ENCODE measurements around the gene MPV17. TPM values are rescaled to one million over a fixed set of nuclear protein-coding genes. Genes with fewer than 3 reads are reported as not detected.
A peak's percentile ranks its signal among the peaks of the same experiment; 100 is the strongest.
"Not testable (repeated sequence)": the region's sequence is repeated elsewhere in the genome, so short reads cannot be mapped to it uniquely, and the experiment has no call there.

Gene MPV17
- total and polyA plus RNA-seq, 2 of the 13 experiments (the other 11 are each of a cell fraction or from before 2014, with no cell fraction given), result 48.9 to 129 TPM

DNA sequence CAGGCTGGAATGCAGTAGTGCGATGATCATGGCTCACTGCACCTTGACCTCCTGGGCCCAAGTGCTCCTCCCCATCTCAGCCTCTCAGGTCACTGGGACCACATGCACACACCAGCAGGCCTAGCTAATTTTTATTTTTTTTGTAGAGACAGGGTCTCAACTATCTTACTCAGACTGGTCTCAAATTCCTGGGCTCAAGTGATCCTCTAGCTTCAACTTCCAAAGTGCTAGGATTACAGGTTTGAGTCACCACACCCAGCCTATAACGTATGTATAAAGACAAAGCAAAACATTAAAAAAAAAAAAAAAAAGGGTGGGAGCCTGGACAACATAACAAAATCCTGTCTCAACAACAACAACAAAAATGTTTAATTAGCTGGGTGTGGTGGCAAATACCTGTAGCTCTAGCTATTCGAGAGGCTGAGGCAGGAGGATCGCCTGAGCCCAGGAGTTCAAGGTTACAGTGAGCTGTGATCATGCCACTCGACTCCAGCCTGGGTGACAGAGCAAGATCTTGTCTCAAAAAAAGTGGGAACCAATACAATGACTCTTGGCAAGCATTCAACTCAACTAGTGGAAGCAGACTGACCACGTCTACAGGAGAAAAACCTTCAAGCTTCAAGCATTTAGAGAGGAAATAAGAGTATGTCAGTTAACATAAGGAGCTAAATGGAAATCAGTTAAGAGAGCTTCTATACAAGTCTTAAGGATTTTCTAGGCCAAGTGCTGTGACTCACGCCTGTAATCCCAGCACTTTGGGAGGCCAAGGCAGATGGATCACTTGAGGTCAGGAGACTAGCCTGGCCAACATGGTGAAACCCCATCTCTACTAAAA lies 31.1 kb upstream of the MPV17 start (continued):
- TF ChIP-seq, protein P1, sequence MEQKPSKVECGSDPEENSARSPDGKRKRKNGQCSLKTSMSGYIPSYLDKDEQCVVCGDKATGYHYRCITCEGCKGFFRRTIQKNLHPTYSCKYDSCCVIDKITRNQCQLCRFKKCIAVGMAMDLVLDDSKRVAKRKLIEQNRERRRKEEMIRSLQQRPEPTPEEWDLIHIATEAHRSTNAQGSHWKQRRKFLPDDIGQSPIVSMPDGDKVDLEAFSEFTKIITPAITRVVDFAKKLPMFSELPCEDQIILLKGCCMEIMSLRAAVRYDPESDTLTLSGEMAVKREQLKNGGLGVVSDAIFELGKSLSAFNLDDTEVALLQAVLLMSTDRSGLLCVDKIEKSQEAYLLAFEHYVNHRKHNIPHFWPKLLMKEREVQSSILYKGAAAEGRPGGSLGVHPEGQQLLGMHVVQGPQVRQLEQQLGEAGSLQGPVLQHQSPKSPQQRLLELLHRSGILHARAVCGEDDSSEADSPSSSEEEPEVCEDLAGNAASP (CRISPR knock-in tag; IDR thresholded peaks at IDR 0.05; ENCODE audit: borderline replicate concordance), result peak; percentile 31; the same call in 1 of the 2 replicates
- TF ChIP-seq, protein P2, sequence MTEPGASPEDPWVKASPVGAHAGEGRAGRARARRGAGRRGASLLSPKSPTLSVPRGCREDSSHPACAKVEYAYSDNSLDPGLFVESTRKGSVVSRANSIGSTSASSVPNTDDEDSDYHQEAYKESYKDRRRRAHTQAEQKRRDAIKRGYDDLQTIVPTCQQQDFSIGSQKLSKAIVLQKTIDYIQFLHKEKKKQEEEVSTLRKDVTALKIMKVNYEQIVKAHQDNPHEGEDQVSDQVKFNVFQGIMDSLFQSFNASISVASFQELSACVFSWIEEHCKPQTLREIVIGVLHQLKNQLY (CRISPR knock-in tag; IDR thresholded peaks at IDR 0.05), result 0 out of 2 replicates have a peak, but pooled peaks have one; percentile 35

DNA sequence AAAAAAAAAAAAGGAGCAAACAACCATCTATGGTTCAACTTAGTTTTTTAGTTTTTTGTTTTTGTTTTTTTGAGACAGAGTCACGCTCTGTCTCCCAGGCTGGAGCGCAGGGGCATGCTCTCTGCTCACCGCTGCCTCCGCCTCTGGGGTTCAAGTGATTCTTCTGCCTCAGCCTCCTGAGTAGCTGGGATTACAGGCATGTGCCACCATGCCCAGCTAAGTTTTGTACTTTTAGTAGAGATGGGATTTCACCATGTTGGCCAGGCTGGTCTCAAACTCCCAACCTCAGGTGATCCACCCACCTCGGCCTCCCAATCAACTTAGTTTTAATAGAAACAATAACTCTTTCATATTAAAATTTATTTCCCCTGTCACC lies 30.5 kb upstream of the MPV17 start:
- POLR2A ChIA-PET, result interaction anchor here (0.6 to 4.1 kb wide), 23 partner anchors 10 to 1040 kb away, joined by 3 to 73 read pairs (median 4); partner anchors contain the start of genes ATRAID, CCDC121, EIF2B4 and FNDC4
- Histone ChIP-seq H3K9ac (ENCODE audit: insufficient read depth, low read depth, low read length) (peak overlapping the region; percentile 99), H3K79me2 (ENCODE audit: insufficient read depth, low read length) (peaks cover 87% of the 10 kb centered on the region), H3K27ac (ENCODE audit: extremely low read length, insufficient read depth, low read length) (peak overlapping the region; percentile 96), H3K4me1 (ENCODE audit: insufficient read depth, low read length) (peaks cover 51% of the 10 kb centered on the region), H3K4me3 (replicated peaks in 1 of 3; ENCODE audit: insufficient read depth in 1 of 3, low read depth in 2 of 3, low read length in 3 of 3) (peak overlapping the region in 1 of 3 experiments; percentile 91; a peak in 2 of 6 replicates), H3K4me2 (ENCODE audit: low read depth, low read length) (peak overlapping the region; percentile 90)
- H2AFZ ChIP-seq (ENCODE audit: low read length); intact Hi-C loops (cut with micrococcal nuclease; ENCODE audit: unreplicated experiment); CTCF ChIA-PET (ENCODE audit: low intra/inter-chr PET ratio, low total read pairs); H3K27me3 ChIP-seq (ENCODE audit: control insufficient read depth in 1 of 2, insufficient read depth in 2 of 2, low read length in 2 of 2); H3K36me3 ChIP-seq (replicated peaks in 1 of 2; ENCODE audit: control insufficient read depth in 1 of 2, insufficient read depth in 2 of 2, low read length in 2 of 2); in situ Hi-C loops (cut with HindIII; ENCODE audit: extremely low pct_ligation_motif_present, low pct_unique_long_range_greater_than_20kb); H3K9me3 ChIP-seq (ENCODE audit: low read length); FAIRE-seq; DNase-seq (ENCODE audit: low spot score); BruUV-seq (replicated peaks); H4K20me1 ChIP-seq (ENCODE audit: insufficient read depth, low read length); ATAC-seq; TF ChIP-seq SP1 (IDR thresholded peaks at IDR 0.05): not testable (repeated sequence)
- 51% methylated on average over 5 of the region's 5 CpGs for WGBS (ENCODE audit: low lambda C conversion rate)
- TF ChIP-seq ZNF746 (CRISPR knock-in tag; IDR thresholded peaks at IDR 0.05) (peak; percentile 33; the same call in 1 of the 2 replicates), HOXA3 (CRISPR knock-in tag; IDR thresholded peaks at IDR 0.05) (peak; percentile 31; the same call in 1 of the 2 replicates), KDM5B (CRISPR knock-in tag; IDR thresholded peaks at IDR 0.05; ENCODE audit: borderline replicate concordance) (peak; percentile 58; the same call in 1 of the 2 replicates), ZNF292 (CRISPR knock-in tag; IDR thresholded peaks at IDR 0.05; ENCODE audit: borderline replicate concordance, low read depth) (peak; percentile 55; the same call in 1 of the 2 replicates), AKAP8 (CRISPR knock-in tag; IDR thresholded peaks at IDR 0.05) (0 out of 2 replicates have a peak, but pooled peaks have one; percentile 39), SP1 (CRISPR knock-in tag; IDR thresholded peaks at IDR 0.05) (0 out of 2 replicates have a peak, but pooled peaks have one; percentile 5), GATAD1 (CRISPR knock-in tag; IDR thresholded peaks at IDR 0.05) (0 out of 2 replicates have a peak, but pooled peaks have one; percentile 20), RXRA (CRISPR knock-in tag; IDR thresholded peaks at IDR 0.05) (0 out of 2 replicates have a peak, but pooled peaks have one; percentile 36), SOX5 (CRISPR knock-in tag; IDR thresholded peaks at IDR 0.05; ENCODE audit: borderline replicate concordance) (0 out of 2 replicates have a peak, but pooled peaks have one; percentile 4), SPEN (CRISPR knock-in tag; IDR thresholded peaks at IDR 0.05; ENCODE audit: low read depth) (0 out of 2 replicates have a peak, but pooled peaks have one; percentile 24), ZBTB38 (CRISPR knock-in tag; IDR thresholded peaks at IDR 0.05) (peak; percentile 60), ZNF83 (CRISPR knock-in tag; IDR thresholded peaks at IDR 0.05; ENCODE audit: borderline replicate concordance) (0 out of 2 replicates have a peak, but pooled peaks have one; percentile 66), ZMYM2 (CRISPR knock-in tag; IDR thresholded peaks at IDR 0.05) (peak; percentile 13; the same call in 1 of the 2 replicates)
- TF ChIP-seq, protein P3, sequence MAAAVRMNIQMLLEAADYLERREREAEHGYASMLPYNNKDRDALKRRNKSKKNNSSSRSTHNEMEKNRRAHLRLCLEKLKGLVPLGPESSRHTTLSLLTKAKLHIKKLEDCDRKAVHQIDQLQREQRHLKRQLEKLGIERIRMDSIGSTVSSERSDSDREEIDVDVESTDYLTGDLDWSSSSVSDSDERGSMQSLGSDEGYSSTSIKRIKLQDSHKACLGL (CRISPR knock-in tag; IDR thresholded peaks at IDR 0.05), result 0 out of 2 replicates have a peak, but pooled peaks have one; percentile 14
- TF ChIP-seq, protein P4, sequence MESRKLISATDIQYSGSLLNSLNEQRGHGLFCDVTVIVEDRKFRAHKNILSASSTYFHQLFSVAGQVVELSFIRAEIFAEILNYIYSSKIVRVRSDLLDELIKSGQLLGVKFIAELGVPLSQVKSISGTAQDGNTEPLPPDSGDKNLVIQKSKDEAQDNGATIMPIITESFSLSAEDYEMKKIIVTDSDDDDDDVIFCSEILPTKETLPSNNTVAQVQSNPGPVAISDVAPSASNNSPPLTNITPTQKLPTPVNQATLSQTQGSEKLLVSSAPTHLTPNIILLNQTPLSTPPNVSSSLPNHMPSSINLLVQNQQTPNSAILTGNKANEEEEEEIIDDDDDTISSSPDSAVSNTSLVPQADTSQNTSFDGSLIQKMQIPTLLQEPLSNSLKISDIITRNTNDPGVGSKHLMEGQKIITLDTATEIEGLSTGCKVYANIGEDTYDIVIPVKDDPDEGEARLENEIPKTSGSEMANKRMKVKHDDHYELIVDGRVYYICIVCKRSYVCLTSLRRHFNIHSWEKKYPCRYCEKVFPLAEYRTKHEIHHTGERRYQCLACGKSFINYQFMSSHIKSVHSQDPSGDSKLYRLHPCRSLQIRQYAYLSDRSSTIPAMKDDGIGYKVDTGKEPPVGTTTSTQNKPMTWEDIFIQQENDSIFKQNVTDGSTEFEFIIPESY (CRISPR knock-in tag; IDR thresholded peaks at IDR 0.05), result peak; percentile 51; the same call in 1 of the 2 replicates

All from HepG2 (cell line).